ENCODE data around the gene CDH13. TPM values are rescaled to one million over a fixed set of nuclear protein-coding genes. Genes with fewer than 3 reads are reported as not detected.
A peak's percentile ranks its signal among the peaks of the same experiment; 100 is the strongest.
"Not testable (repeated sequence)": the region's sequence is repeated elsewhere in the genome, so short reads cannot be mapped to it uniquely, and the experiment has no call there.

CDH13 gene
- total and polyA plus RNA-seq, 7 donors: 6.1 to 30.7 (median 22.8) TPM

DNA sequence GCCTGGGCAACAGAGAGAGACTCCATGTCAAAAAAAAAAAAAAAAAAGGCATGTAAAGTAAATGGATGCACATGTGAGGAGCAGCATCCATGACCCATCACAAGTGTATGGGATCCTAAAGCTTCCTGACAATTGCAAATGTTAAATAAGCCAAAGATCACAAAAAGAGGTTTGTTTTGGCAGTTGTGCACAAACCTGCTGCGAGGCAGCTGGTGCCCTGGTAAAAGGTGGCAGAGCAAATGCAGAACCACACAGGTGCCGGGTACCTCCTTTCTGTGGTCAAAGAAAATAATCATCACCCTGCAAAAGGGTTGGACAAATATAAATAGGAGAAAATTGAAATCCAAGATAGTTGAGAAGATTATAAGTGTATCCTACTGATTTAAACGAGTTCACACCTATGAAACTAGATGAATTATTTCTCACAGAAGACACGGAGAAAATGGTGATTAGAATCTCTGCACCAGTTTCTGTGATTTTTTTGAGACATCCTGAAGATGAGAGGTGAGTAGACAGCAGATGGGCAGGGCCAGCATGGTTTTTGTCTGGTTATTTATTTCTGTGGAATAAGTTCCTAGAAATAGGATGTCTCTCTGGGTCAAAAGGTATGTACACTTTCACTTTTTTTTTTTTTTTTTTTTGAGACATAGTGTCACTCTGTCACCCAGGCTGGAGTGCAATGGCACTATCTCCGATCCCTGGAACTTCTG is 291.3 kb downstream of the CDH13 start:
- intact Hi-C loops (cut with DNase I): loop anchor here in 1 of 2 donors (10.0 kb wide), 1 partner anchor 63 kb away; no protein-coding TSS in a partner anchor
- no peaks in the 10 kb centered on the region for H3K9me3 ChIP-seq
- H3K27ac ChIP-seq: no peak overlapping the region
- H3K36me3 ChIP-seq (ENCODE audit: insufficient read depth in 1 of 2, low read depth in 1 of 2): no peaks in the 10 kb centered on the region
- 68 to 93% (median 81%) methylated on average over 5 of the region's 5 CpGs for WGBS, 3 donors
- H3K4me1 ChIP-seq: peaks cover 10% of the 10 kb centered on the region
- no peaks in the 10 kb centered on the region for H3K27me3 ChIP-seq (ENCODE audit: insufficient read depth in 3 of 3, low read length in 2 of 3)
- H3K4me3 ChIP-seq: no peak overlapping the region
- ATAC-seq: no peak
- no peak for DNase-seq
- TF ChIP-seq, protein P1, sequence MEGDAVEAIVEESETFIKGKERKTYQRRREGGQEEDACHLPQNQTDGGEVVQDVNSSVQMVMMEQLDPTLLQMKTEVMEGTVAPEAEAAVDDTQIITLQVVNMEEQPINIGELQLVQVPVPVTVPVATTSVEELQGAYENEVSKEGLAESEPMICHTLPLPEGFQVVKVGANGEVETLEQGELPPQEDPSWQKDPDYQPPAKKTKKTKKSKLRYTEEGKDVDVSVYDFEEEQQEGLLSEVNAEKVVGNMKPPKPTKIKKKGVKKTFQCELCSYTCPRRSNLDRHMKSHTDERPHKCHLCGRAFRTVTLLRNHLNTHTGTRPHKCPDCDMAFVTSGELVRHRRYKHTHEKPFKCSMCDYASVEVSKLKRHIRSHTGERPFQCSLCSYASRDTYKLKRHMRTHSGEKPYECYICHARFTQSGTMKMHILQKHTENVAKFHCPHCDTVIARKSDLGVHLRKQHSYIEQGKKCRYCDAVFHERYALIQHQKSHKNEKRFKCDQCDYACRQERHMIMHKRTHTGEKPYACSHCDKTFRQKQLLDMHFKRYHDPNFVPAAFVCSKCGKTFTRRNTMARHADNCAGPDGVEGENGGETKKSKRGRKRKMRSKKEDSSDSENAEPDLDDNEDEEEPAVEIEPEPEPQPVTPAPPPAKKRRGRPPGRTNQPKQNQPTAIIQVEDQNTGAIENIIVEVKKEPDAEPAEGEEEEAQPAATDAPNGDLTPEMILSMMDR (IDR thresholded peaks at IDR 0.05): no peak

DNA sequence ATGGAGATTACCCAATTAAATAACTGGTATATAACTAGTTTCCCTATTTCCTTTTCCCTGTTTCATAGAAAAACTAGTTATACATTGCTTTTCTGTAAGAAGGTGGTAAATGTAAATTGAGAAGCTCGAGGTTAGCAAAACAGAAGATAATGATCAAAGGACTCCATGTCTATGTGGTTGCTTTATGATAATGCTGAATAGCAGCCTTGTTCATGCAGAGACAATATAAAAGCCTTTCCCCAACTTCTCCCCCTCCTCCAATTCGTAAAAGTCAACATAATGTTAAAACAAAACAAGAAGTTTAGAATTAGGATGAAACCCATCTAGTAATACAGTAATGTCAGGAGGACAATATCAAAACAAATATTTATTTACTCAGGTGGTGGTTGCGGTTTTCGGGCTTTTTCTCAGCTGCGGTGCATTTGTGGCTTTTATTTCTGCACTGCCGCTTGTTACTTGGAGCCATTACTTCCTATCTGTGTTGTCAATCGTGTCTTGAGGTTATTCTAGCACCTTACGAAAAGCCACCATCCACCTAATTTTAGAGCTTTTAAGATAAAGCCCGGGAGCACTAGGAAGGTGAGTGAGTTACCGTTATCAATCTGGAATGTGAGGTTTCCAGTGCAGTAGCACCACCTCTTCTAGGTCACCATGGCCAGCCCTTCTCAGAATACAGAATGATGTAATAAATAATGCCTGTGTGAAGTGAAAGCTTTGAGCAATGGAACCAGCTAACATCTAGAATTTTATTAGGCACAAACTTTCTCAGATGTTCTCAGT is 297.5 kb downstream of the CDH13 start:
- 62 to 84% (median 72%) methylated on average over 10 of the region's 10 CpGs for WGBS, 3 donors
- H3K27ac ChIP-seq: no peak overlapping the region
- no peak overlapping the region for H3K4me3 ChIP-seq
- no peaks in the 10 kb centered on the region for H3K4me1 ChIP-seq
- intact Hi-C loops (cut with DNase I): no loop called here
- peak in 1 of 4 donors; percentile 37 for ATAC-seq
- H3K9me3 ChIP-seq: no peaks in the 10 kb centered on the region
- TF ChIP-seq, protein P1 (IDR thresholded peaks at IDR 0.05): no peak
- no peaks in the 10 kb centered on the region for H3K36me3 ChIP-seq (ENCODE audit: insufficient read depth in 1 of 2, low read depth in 1 of 2)
- no peak for DNase-seq
- no peaks in the 10 kb centered on the region for H3K27me3 ChIP-seq (ENCODE audit: insufficient read depth in 3 of 3, low read length in 2 of 3)

DNA sequence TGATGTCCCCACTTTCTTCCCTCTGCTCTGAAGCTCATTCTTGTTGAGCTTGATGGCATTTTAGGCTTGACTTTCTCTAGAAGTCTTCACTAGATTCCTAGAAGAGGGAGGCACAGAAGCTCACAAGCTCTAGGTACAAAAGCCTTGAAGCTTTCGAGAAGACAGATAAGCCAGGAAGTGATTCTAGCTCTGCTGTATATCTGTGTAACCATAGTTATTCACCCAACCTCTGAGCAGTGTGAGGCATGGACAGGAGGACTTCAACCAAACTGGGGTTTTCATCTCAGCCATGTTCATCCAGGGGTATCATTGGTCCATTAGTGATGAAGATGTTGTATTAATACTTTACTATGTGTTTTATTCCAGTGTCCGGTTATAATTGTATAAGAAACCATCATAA is 299.7 kb downstream of the CDH13 start:
- H3K4me1 ChIP-seq: no peaks in the 10 kb centered on the region
- WGBS, 3 donors: 94 to 100% (median 96%) methylated on average over 2 of the region's 2 CpGs
- no peak overlapping the region for H3K27ac ChIP-seq
- DNase-seq: no peak
- no peak overlapping the region for H3K4me3 ChIP-seq
- H3K9me3 ChIP-seq: no peaks in the 10 kb centered on the region
- TF ChIP-seq, protein P1 (IDR thresholded peaks at IDR 0.05): no peak
- intact Hi-C loops (cut with DNase I): no loop called here
- H3K27me3 ChIP-seq (ENCODE audit: insufficient read depth in 3 of 3, low read length in 2 of 3): no peaks in the 10 kb centered on the region
- ATAC-seq: no peak
- H3K36me3 ChIP-seq (ENCODE audit: insufficient read depth in 1 of 2, low read depth in 1 of 2): no peaks in the 10 kb centered on the region

DNA sequence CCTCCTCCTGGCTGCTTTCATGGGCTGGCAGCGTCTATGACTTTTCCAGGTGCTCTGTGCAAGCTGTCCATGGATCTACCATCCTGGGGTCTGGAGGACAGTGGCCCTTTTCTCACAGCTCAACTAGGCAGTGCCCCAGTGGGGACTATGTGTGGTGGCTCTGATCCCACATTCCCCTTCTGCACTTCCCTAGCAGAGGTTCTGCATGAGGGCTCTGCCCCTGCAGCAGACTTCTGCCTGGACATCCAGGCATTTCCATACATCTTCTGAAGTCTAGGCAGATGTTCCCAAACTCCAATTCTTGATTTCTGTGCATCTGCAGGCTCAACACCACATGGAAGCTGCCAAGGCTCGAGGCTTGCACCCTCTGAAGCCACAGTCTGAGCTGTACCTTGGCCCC is 307.2 kb downstream of the CDH13 start:
- H3K27me3 ChIP-seq (ENCODE audit: insufficient read depth in 3 of 3, low read length in 2 of 3); H3K27ac ChIP-seq; DNase-seq; H3K36me3 ChIP-seq (ENCODE audit: insufficient read depth in 1 of 2, low read depth in 1 of 2); H3K4me3 ChIP-seq; intact Hi-C loops (cut with DNase I); H3K4me1 ChIP-seq; ATAC-seq; H3K9me3 ChIP-seq: not testable (repeated sequence)
- WGBS, 3 donors: 72 to 97% (median 90%) methylated on average over 2 of the region's 2 CpGs

DNA sequence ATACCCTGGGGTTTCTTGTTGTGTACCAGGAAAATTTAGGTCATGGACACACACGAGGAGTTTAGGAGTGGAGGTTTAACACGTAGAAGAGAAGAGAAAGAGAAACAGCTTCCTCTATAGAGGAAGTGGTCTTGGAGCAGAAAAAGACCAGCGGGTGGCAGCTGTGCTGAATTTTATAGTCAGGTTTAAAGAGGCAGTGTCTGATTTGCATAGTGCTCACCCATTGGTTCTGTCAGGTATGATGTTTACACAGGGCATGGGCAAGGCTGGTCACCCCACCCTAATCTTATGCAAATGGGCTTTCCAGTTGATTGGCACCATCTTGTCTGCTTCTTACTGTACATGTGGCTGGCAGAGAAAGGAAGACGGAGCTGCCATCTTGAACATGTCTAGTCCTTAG is 309.0 kb downstream of the CDH13 start:
- WGBS, 3 donors: 82 to 90% (median 85%) methylated on average over 4 of the region's 4 CpGs
- H3K4me1 ChIP-seq: no peaks in the 10 kb centered on the region
- no peaks in the 10 kb centered on the region for H3K27me3 ChIP-seq (ENCODE audit: insufficient read depth in 3 of 3, low read length in 2 of 3)
- no peak overlapping the region for H3K4me3 ChIP-seq
- TF ChIP-seq, protein P1 (IDR thresholded peaks at IDR 0.05): no peak
- intact Hi-C loops (cut with DNase I): no loop called here
- ATAC-seq (no peak), DNase-seq (no peak)
- H3K9me3 ChIP-seq: no peaks in the 10 kb centered on the region
- H3K36me3 ChIP-seq (ENCODE audit: insufficient read depth in 1 of 2, low read depth in 1 of 2): peaks cover 0 to 3% of the 10 kb centered on the region in 2 donors
- H3K27ac ChIP-seq: no peak overlapping the region

Measured in psoas muscle (tissue), 8 donors.